H1 (cell line): ENCODE results near the gene PLCB2. TPM values are rescaled to one million over a fixed set of nuclear protein-coding genes. Genes with fewer than 3 reads are reported as not detected.

Experiments used
- CTCF ChIA-PET: fragments of 300-600 bp; sonication (Branson Sonifier 250); formaldehyde crosslinking; loops from one replicate; lab custom pipeline; 2021; ENCODE audit not compliant: partially characterized antibody; lab: Charles Lee
- POLR2A ChIA-PET: fragments of 300-600 bp; sonication (Branson Sonifier 250); formaldehyde crosslinking; loops from one replicate; lab custom pipeline; 2021; ENCODE audit warnings: inconsistent platforms; ENCODE audit not compliant: partially characterized antibody; lab: Charles Lee
- DNase-seq, 2 experiments: peaks; one replicate each; pipeline versions ENCODE4 v3.0.0 to v3.0.0-alpha.2; 2010 to 2022; ENCODE audit warnings: low spot score in 2 of 2, low read depth in 1 of 2, mixed read lengths in 1 of 2
- FAIRE-seq: peaks from 2 replicates; lab custom pipeline; 2011; peaks lifted over from hg19 to GRCh38; lab: Jason Lieb, UNC
- H2AFZ ChIP-seq: 2 replicates; pipeline ENCODE4 v1.8.1; 2012; ENCODE audit warnings: low read length, inconsistent platforms
- H2AK5ac ChIP-seq: 2 replicates; pipeline ENCODE4 v1.6.1; 2013; ENCODE audit warnings: low read depth, low read length
- H2BK120ac ChIP-seq: replicated peaks from 2 replicates; pipeline ENCODE3; 2013; ENCODE audit warnings: low read depth, low read length, inconsistent platforms
- H2BK12ac ChIP-seq: 2 replicates; pipeline ENCODE4 v1.6.1; 2013; ENCODE audit warnings: low read depth, low read length
- H2BK15ac ChIP-seq: 2 replicates; pipeline ENCODE4 v1.6.1; 2013; ENCODE audit warnings: low read length
- H2BK20ac ChIP-seq: 2 replicates; pipeline ENCODE4 v1.6.1; 2013; ENCODE audit warnings: low read length
- H2BK5ac ChIP-seq: 2 replicates; pipeline ENCODE4 v1.6.1; 2013; ENCODE audit warnings: low read depth, low read length
- H3K14ac ChIP-seq: 2 replicates; pipeline ENCODE4 v1.6.1; 2013; ENCODE audit warnings: inconsistent platforms; ENCODE audit not compliant: insufficient read length
- H3K18ac ChIP-seq: 2 replicates; pipeline ENCODE4 v1.6.1; 2013; ENCODE audit warnings: low read length; ENCODE audit errors: extremely low read depth
- H3K23ac ChIP-seq: 2 replicates; pipeline ENCODE4 v1.6.1; 2013; ENCODE audit warnings: inconsistent platforms; ENCODE audit not compliant: insufficient read length
- H3K23me2 ChIP-seq: 2 replicates; pipeline ENCODE4 v1.6.1; 2013; ENCODE audit warnings: low read depth, low read length
- H3K27ac ChIP-seq: 2 replicates; pipeline ENCODE4 v1.6.1; 2011; ENCODE audit warnings: low read depth, low read length, inconsistent platforms
- H3K27me3 ChIP-seq, 4 experiments: replicated peaks in 1 of 4; 1 replicate in 1 of 4; 2 replicates in 3 of 4; pipeline versions ENCODE4 v1.6.1 to v1.8.1; 2011 to 2013; ENCODE audit warnings: low read length in 3 of 4, mild to moderate bottlenecking in 3 of 4, inconsistent platforms in 2 of 4, mixed read lengths in 2 of 4, moderate library complexity in 1 of 4; ENCODE audit not compliant: control insufficient read depth in 3 of 4, insufficient read depth in 3 of 4; ENCODE audit errors: extremely low read depth in 1 of 4
- H3K36me3 ChIP-seq, 4 experiments: 2 replicates each; pipeline versions ENCODE4 v1.6.1 to v1.8.1; 2011 to 2013; ENCODE audit warnings: mild to moderate bottlenecking in 4 of 4, low read length in 3 of 4, moderate library complexity in 2 of 4, control low read depth in 1 of 4, inconsistent platforms in 1 of 4; ENCODE audit not compliant: insufficient read depth in 4 of 4, control insufficient read depth in 2 of 4
- H3K4ac ChIP-seq: replicated peaks from 2 replicates; pipeline ENCODE3; 2013; ENCODE audit warnings: low read length, low read depth, mixed read lengths, inconsistent platforms; ENCODE audit not compliant: insufficient read length
- H3K4me1 ChIP-seq, 4 experiments: replicated peaks in 1 of 4; 1 replicate in 1 of 4; 2 replicates in 3 of 4; pipeline versions ENCODE4 v1.6.1 to v1.8.1; 2011 to 2013; ENCODE audit warnings: low read length in 3 of 4, inconsistent platforms in 2 of 4, mixed read lengths in 1 of 4; ENCODE audit not compliant: insufficient read depth in 4 of 4, control insufficient read depth in 3 of 4
- H3K4me2 ChIP-seq, 2 experiments: 2 replicates each; pipeline versions ENCODE4 v1.6.1 to v1.8.1; 2011 to 2013; ENCODE audit warnings: low read depth in 2 of 2, low read length in 2 of 2, control low read depth in 1 of 2, inconsistent platforms in 1 of 2, mild to moderate bottlenecking in 1 of 2; ENCODE audit not compliant: insufficient read depth in 1 of 2
- H3K4me3 ChIP-seq, 4 experiments: fragments of 200-600, 300-600 bp in 1 of 4; sonication (generic), shearing (Covaris generic), sonication (Bioruptor Twin) in 1 of 4; 2 replicates each; pipeline versions ENCODE4 v1.5.1 to v1.8.1; 2011 to 2016; ENCODE audit warnings: low read length in 4 of 4, low read depth in 3 of 4, control low read depth in 2 of 4, inconsistent platforms in 2 of 4, mild to moderate bottlenecking in 2 of 4, mixed read lengths in 1 of 4, moderate library complexity in 1 of 4; ENCODE audit not compliant: insufficient read depth in 2 of 4; ENCODE audit errors: extremely low read depth in 1 of 4
- H3K56ac ChIP-seq: replicated peaks from 2 replicates; pipeline ENCODE3; 2013; ENCODE audit warnings: low read depth, mild to moderate bottlenecking, mixed read lengths, low read length, inconsistent platforms; ENCODE audit not compliant: insufficient read length
- H3K79me1 ChIP-seq: 2 replicates; pipeline ENCODE4 v1.6.1; 2013; ENCODE audit warnings: low read depth, low read length, control low read depth
- H3K79me2 ChIP-seq, 2 experiments: 2 replicates each; pipeline versions ENCODE4 v1.6.1 to v1.8.1; 2012 to 2013; ENCODE audit warnings: low read length in 2 of 2, mild to moderate bottlenecking in 2 of 2, inconsistent platforms in 1 of 2; ENCODE audit not compliant: insufficient read depth in 2 of 2, control insufficient read depth in 1 of 2
- H3K9ac ChIP-seq, 4 experiments: replicated peaks in 1 of 4; 1 replicate in 1 of 4; 2 replicates in 3 of 4; pipeline versions ENCODE4 v1.6.1 to v1.8.1; 2011 to 2013; ENCODE audit warnings: low read depth in 3 of 4, low read length in 3 of 4, control low read depth in 2 of 4, mild to moderate bottlenecking in 2 of 4, moderate library complexity in 2 of 4, inconsistent platforms in 1 of 4; ENCODE audit errors: extremely low read depth in 1 of 4
- H3K9me3 ChIP-seq, 2 experiments: 2 replicates each; pipeline versions ENCODE4 v1.6.1 to v1.8.1; 2012 to 2013; ENCODE audit warnings: mild to moderate bottlenecking in 2 of 2, moderate library complexity in 2 of 2, control low read depth in 1 of 2, inconsistent platforms in 1 of 2, low read depth in 1 of 2, low read length in 1 of 2, mixed read lengths in 1 of 2; ENCODE audit not compliant: insufficient read depth in 2 of 2
- H4K20me1 ChIP-seq, 2 experiments: replicated peaks in 1 of 2; 2 replicates each; pipeline versions ENCODE3 to v1.8.1; 2011 to 2013; ENCODE audit warnings: inconsistent platforms in 2 of 2, low read length in 2 of 2, mild to moderate bottlenecking in 1 of 2; ENCODE audit not compliant: insufficient read depth in 2 of 2, control insufficient read depth in 1 of 2
- H4K5ac ChIP-seq: 2 replicates; pipeline ENCODE4 v1.6.1; 2013; ENCODE audit warnings: low read length, low read depth, mixed read lengths, inconsistent platforms; ENCODE audit not compliant: insufficient read length
- H4K8ac ChIP-seq: 2 replicates; pipeline ENCODE4 v1.8.0; 2013; ENCODE audit warnings: mild to moderate bottlenecking, moderate library complexity, low read length, inconsistent platforms; ENCODE audit not compliant: insufficient read depth; ENCODE audit errors: extremely low read depth
- H4K91ac ChIP-seq: replicated peaks from 2 replicates; pipeline ENCODE3; 2013; ENCODE audit warnings: low read length, mixed read lengths, inconsistent platforms; ENCODE audit not compliant: insufficient read length
- CTBP2 ChIP-seq: IDR thresholded peaks from 2 replicates; pipeline ENCODE4 v1.7.0; 2011; ENCODE audit warnings: borderline replicate concordance, mild to moderate bottlenecking, moderate library complexity, mixed read lengths, low read length; ENCODE audit not compliant: insufficient read depth, insufficient read length
- RFX5 ChIP-seq: IDR thresholded peaks from 2 replicates; pipeline ENCODE4 v1.6.1; 2011; ENCODE audit warnings: low read depth, low read length, improper control_type of control experiment, borderline replicate concordance
- RNF2 ChIP-seq: fragments of 200-900, 300-1000 bp; sonication (generic); IDR thresholded peaks from 2 replicates; pipeline ENCODE4 v1.7.1; 2016; ENCODE audit warnings: borderline replicate concordance, low read depth, mild to moderate bottlenecking, antibody characterized with exemption, low read length; ENCODE audit not compliant: poor library complexity, severe bottlenecking; ENCODE audit errors: missing control alignments
- SP1 ChIP-seq: IDR thresholded peaks from 2 replicates; pipeline ENCODE4 v1.6.1; 2011; ENCODE audit warnings: low read depth, low read length
- TAF7 ChIP-seq: optimal IDR thresholded peaks from 2 replicates; pipeline ENCODE3; 2011; ENCODE audit warnings: low read depth, mild to moderate bottlenecking, inconsistent platforms, low read length, moderate library complexity, borderline replicate concordance
- YY1 ChIP-seq: IDR thresholded peaks from 2 replicates; pipeline ENCODE4 v1.6.1; 2011; ENCODE audit warnings: low read depth, mild to moderate bottlenecking, low read length
- WGBS, 2 experiments: shearing (Covaris generic) in 1 of 2; methylation state at CpG; one replicate each; pipeline versions ENCODE4 v1.1.6 to v1.1.7; 2013 to 2015; ENCODE audit warnings: low lambda C conversion rate in 2 of 2, mixed read lengths in 2 of 2, inconsistent platforms in 1 of 2, low coverage in 1 of 2, missing lambda C conversion rate in 1 of 2; ENCODE audit not compliant: insufficient replicate concordance in 2 of 2, insufficient coverage in 1 of 2, insufficient read length in 1 of 2; ENCODE audit errors: extremely low coverage in 1 of 2, missing lambda C conversion rate in 1 of 2; 5-methylcytosine and 5-hydroxymethylcytosine counted together
- polyA plus RNA-seq, 7 experiments: library from polyadenylated mRNA; depleted of rRNA in 3 of 7; stranded (reverse) in 5 of 7; unstranded in 2 of 7; fragments of >200 nt in 5 of 7; fragments of 200-250 nt in 2 of 7; gene quantifications; 1 replicate in 5 of 7; 2 replicates in 1 of 7; 4 replicates in 1 of 7; pipeline versions ENCODE4 v1.2.1 to v1.2.3, GENCODE V29; 2011 to 2013; ENCODE audit warnings: missing spikeins in 2 of 7, mixed read lengths in 2 of 7
- total RNA-seq: library from RNA; stranded (reverse); fragmentation: NEBNext Ultra II Directional; extraction: Animal tissue kit (Norgen Biotek cat#: 25700); gene quantifications from 2 replicates; pipeline ENCODE4 v1.2.1, GENCODE V29; 2021
- TF ChIP-seq, protein P1 (sequence below): IDR thresholded peaks from 2 replicates; pipeline ENCODE4 v1.6.1; 2011; ENCODE audit warnings: low read length, improper control_type of control experiment
- TF ChIP-seq, protein P2 (sequence below): IDR thresholded peaks from 2 replicates; pipeline ENCODE4 v1.6.1; 2011; ENCODE audit warnings: low read depth, mild to moderate bottlenecking, low read length; ENCODE audit not compliant: insufficient read depth

PLCB2 gene
- total and polyA plus RNA-seq, 2 of the 8 experiments (the other 6 are each of a cell fraction or from before 2014, with no cell fraction given): 7.2 to 8.4 TPM

DNA sequence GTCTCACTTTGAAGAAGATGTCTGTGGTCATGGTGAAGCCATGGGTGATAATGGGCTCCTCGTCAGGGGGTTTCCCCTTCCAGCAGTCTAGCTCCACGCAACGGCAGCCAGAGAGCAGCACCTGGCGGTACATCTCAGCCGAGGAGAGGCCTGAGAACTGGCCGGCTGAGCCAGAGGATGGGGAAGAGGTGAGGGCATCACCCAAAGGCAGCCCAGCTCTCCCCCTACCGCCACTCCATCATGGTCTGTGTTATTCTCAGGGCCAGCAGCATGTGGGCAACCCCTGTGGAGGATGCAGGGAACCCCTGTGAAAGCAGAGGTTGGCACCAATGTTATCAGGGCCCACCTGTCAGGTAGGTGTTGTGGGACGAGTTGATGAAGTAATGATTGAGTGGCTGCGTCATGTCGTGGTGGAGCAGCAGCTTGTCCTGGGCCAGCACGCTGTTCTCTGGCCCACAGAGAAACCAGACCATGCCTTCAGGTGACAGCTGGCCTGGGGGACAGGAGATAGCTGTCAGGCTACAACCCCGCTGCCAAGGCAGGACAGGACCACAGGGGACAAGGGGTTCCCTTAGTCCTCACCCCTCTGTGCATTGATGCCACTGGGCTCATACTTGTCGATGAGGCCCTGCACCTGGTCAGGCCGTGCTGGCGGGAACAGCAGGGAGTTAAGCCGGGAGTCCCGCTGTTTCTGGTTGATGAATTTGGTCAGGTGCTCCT lies 9.4 kb downstream of the PLCB2 start:
- H3K18ac ChIP-seq: no peak overlapping the region
- H4K91ac ChIP-seq: no peak overlapping the region
- H4K20me1 ChIP-seq: no peaks in the 10 kb centered on the region
- H3K9me3 ChIP-seq: 0 out of 4 replicates have a peak, but pooled peaks cover 0 to 3% of the 10 kb centered on the region in 2 experiments
- no peak overlapping the region for H3K23ac ChIP-seq
- H2AFZ ChIP-seq: no peak overlapping the region
- H2BK5ac ChIP-seq: peak overlapping the region; percentile 26; the same call in 1 of the 2 replicates
- H2BK20ac ChIP-seq: no peak overlapping the region
- CTCF ChIA-PET: interaction anchor here (0.9 to 2.1 kb wide), 7 partner anchors 10 to 73 kb away, joined by 3 to 10 read pairs (median 6); partner anchors contain the start of gene PLCB2
- H3K23me2 ChIP-seq: no peaks in the 10 kb centered on the region
- no peak overlapping the region for H3K4me3 ChIP-seq
- no peaks in the 10 kb centered on the region for H3K79me2 ChIP-seq
- TF ChIP-seq RFX5 (no peak), TAF7 (no peak), RNF2 (no peak), SP1 (no peak), YY1 (no peak), CTBP2 (no peak)
- TF ChIP-seq, protein P1, sequence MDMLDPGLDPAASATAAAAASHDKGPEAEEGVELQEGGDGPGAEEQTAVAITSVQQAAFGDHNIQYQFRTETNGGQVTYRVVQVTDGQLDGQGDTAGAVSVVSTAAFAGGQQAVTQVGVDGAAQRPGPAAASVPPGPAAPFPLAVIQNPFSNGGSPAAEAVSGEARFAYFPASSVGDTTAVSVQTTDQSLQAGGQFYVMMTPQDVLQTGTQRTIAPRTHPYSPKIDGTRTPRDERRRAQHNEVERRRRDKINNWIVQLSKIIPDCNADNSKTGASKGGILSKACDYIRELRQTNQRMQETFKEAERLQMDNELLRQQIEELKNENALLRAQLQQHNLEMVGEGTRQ: no peak
- TF ChIP-seq, protein P2, sequence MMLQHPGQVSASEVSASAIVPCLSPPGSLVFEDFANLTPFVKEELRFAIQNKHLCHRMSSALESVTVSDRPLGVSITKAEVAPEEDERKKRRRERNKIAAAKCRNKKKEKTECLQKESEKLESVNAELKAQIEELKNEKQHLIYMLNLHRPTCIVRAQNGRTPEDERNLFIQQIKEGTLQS: no peak
- TF ChIP-seq, all 59 proteins: peak for 0
- 91% methylated on average over 17 of the region's 17 CpGs; no CpG with 5 or more reads in 1 of the 2 experiments for WGBS, 2 experiments
- Histone ChIP-seq H2BK12ac (no peak overlapping the region), H3K36me3 (no peaks in the 10 kb centered on the region), H4K8ac (no peak overlapping the region), H2AK5ac (peak overlapping the region; percentile 40; the same call in 1 of the 2 replicates), H3K4me1 (peaks cover 0 to 20% (median 10%) of the 10 kb centered on the region in 4 experiments; a peak in 6 of 7 replicates), H3K4me2 (no peak overlapping the region), H3K9ac (no peak overlapping the region), H3K27me3 (peaks cover 0 to 6% (median under 1%) of the 10 kb centered on the region in 4 experiments; a peak in 3 of 7 replicates), H2BK120ac (no peak overlapping the region), H3K4ac (no peak overlapping the region), H3K56ac (no peak overlapping the region), H2BK15ac (no peak overlapping the region; the same call in 1 of the 2 replicates), H3K14ac (no peak overlapping the region), H3K79me1 (no peaks in the 10 kb centered on the region), H4K5ac (no peak overlapping the region), H3K27ac (no peak overlapping the region)
- no peak for FAIRE-seq
- no peak for DNase-seq
- POLR2A ChIA-PET: interaction anchor here (0.9 to 1.0 kb wide), 2 partner anchors 9 to 11 kb away, joined by 3 to 4 read pairs; no protein-coding TSS in a partner anchor
